ENCODE data around the gene PHACTR1.

The PHACTR1 gene

GRCh38 chr6:13006578-13007300, 290.2 kb downstream of the PHACTR1 start:
- H3K27me3 ChIP-seq (ENCODE audit: control insufficient read depth in 2 of 2, insufficient read depth in 2 of 2, low read length in 2 of 2) = peaks cover under 1 to 8% of the 10 kb centered on the region in 2 donors
- H3K4me1 ChIP-seq (ENCODE audit: control insufficient read depth in 2 of 2, insufficient read depth in 2 of 2, low read length in 2 of 2) = no peaks in the 10 kb centered on the region
- no peaks in the 10 kb centered on the region for H3K36me3 ChIP-seq (ENCODE audit: control insufficient read depth in 2 of 2, insufficient read depth in 2 of 2, low read length in 2 of 2)
- no peaks in the 10 kb centered on the region for H3K9me3 ChIP-seq (ENCODE audit: control insufficient read depth in 2 of 2, low read length in 2 of 2)
- no peak overlapping the region for H3K4me3 ChIP-seq (ENCODE audit: low read length in 2 of 2)
- no peak overlapping the region for H3K9ac ChIP-seq (ENCODE audit: low read depth in 1 of 2, low read length in 2 of 2)
- H3K27ac ChIP-seq (ENCODE audit: low read depth in 2 of 2, low read length in 2 of 2) = no peak overlapping the region

GRCh38 chr6:13007744-13008143, 291.2 kb downstream of the PHACTR1 start:
- H3K9ac ChIP-seq (ENCODE audit: low read depth in 1 of 2, low read length in 2 of 2) = no peak overlapping the region
- no peaks in the 10 kb centered on the region for H3K9me3 ChIP-seq (ENCODE audit: control insufficient read depth in 2 of 2, low read length in 2 of 2)
- no peak overlapping the region for H3K27ac ChIP-seq (ENCODE audit: low read depth in 2 of 2, low read length in 2 of 2)
- H3K4me1 ChIP-seq (ENCODE audit: control insufficient read depth in 2 of 2, insufficient read depth in 2 of 2, low read length in 2 of 2) = peaks cover 0 to 2% of the 10 kb centered on the region in 2 donors
- peaks cover 10 to 18% of the 10 kb centered on the region in 2 donors for H3K27me3 ChIP-seq (ENCODE audit: control insufficient read depth in 2 of 2, insufficient read depth in 2 of 2, low read length in 2 of 2)
- H3K4me3 ChIP-seq (ENCODE audit: low read length in 2 of 2) = no peak overlapping the region
- H3K36me3 ChIP-seq (ENCODE audit: control insufficient read depth in 2 of 2, insufficient read depth in 2 of 2, low read length in 2 of 2) = no peaks in the 10 kb centered on the region

- no peaks in the 10 kb centered on the region for H3K36me3 ChIP-seq (ENCODE audit: control insufficient read depth in 2 of 2, insufficient read depth in 2 of 2, low read length in 2 of 2)
- H3K4me1 ChIP-seq (ENCODE audit: control insufficient read depth in 2 of 2, insufficient read depth in 2 of 2, low read length in 2 of 2) = peaks cover 3 to 7% of the 10 kb centered on the region in 2 donors
- H3K27ac ChIP-seq (ENCODE audit: low read depth in 2 of 2, low read length in 2 of 2) = no peak overlapping the region
- H3K9ac ChIP-seq (ENCODE audit: low read depth in 1 of 2, low read length in 2 of 2) = no peak overlapping the region
- H3K9me3 ChIP-seq (ENCODE audit: control insufficient read depth in 2 of 2, low read length in 2 of 2) = no peaks in the 10 kb centered on the region
- no peak overlapping the region for H3K4me3 ChIP-seq (ENCODE audit: low read length in 2 of 2)
- H3K27me3 ChIP-seq (ENCODE audit: control insufficient read depth in 2 of 2, insufficient read depth in 2 of 2, low read length in 2 of 2) = peaks cover 13 to 26% of the 10 kb centered on the region in 2 donors
Observed at GRCh38 chr6:13009031-13009430, 292.5 kb downstream of the PHACTR1 start.

GRCh38 chr6:13009461-13009860, 292.9 kb downstream of the PHACTR1 start:
- Histone ChIP-seq H3K36me3 (ENCODE audit: control insufficient read depth in 2 of 2, insufficient read depth in 2 of 2, low read length in 2 of 2) (no peaks in the 10 kb centered on the region), H3K9ac (ENCODE audit: low read depth in 1 of 2, low read length in 2 of 2) (no peak overlapping the region), H3K4me1 (ENCODE audit: control insufficient read depth in 2 of 2, insufficient read depth in 2 of 2, low read length in 2 of 2) (peaks cover 3 to 7% of the 10 kb centered on the region in 2 donors), H3K4me3 (ENCODE audit: low read length in 2 of 2) (no peak overlapping the region), H3K27me3 (ENCODE audit: control insufficient read depth in 2 of 2, insufficient read depth in 2 of 2, low read length in 2 of 2) (peaks cover 13 to 28% of the 10 kb centered on the region in 2 donors), H3K9me3 (ENCODE audit: control insufficient read depth in 2 of 2, low read length in 2 of 2) (no peaks in the 10 kb centered on the region), H3K27ac (ENCODE audit: low read depth in 2 of 2, low read length in 2 of 2) (no peak overlapping the region)

- Histone ChIP-seq H3K4me1 (ENCODE audit: control insufficient read depth in 2 of 2, insufficient read depth in 2 of 2, low read length in 2 of 2) (peaks cover 3 to 7% of the 10 kb centered on the region in 2 donors), H3K9ac (ENCODE audit: low read depth in 1 of 2, low read length in 2 of 2) (no peak overlapping the region), H3K4me3 (ENCODE audit: low read length in 2 of 2) (no peak overlapping the region), H3K9me3 (ENCODE audit: control insufficient read depth in 2 of 2, low read length in 2 of 2) (no peaks in the 10 kb centered on the region), H3K27ac (ENCODE audit: low read depth in 2 of 2, low read length in 2 of 2) (no peak overlapping the region), H3K36me3 (ENCODE audit: control insufficient read depth in 2 of 2, insufficient read depth in 2 of 2, low read length in 2 of 2) (no peaks in the 10 kb centered on the region), H3K27me3 (ENCODE audit: control insufficient read depth in 2 of 2, insufficient read depth in 2 of 2, low read length in 2 of 2) (peaks cover 13 to 43% of the 10 kb centered on the region in 2 donors)
Observed at GRCh38 chr6:13011612-13012146, 295.1 kb downstream of the PHACTR1 start.

GRCh38 chr6:13012296-13012695, 295.7 kb downstream of the PHACTR1 start:
- H3K27me3 ChIP-seq (ENCODE audit: control insufficient read depth in 2 of 2, insufficient read depth in 2 of 2, low read length in 2 of 2) = peaks cover 13 to 43% of the 10 kb centered on the region in 2 donors
- no peak overlapping the region for H3K9ac ChIP-seq (ENCODE audit: low read depth in 1 of 2, low read length in 2 of 2)
- H3K36me3 ChIP-seq (ENCODE audit: control insufficient read depth in 2 of 2, insufficient read depth in 2 of 2, low read length in 2 of 2) = no peaks in the 10 kb centered on the region
- H3K9me3 ChIP-seq (ENCODE audit: control insufficient read depth in 2 of 2, low read length in 2 of 2) = no peaks in the 10 kb centered on the region
- no peak overlapping the region for H3K4me3 ChIP-seq (ENCODE audit: low read length in 2 of 2)
- H3K4me1 ChIP-seq (ENCODE audit: control insufficient read depth in 2 of 2, insufficient read depth in 2 of 2, low read length in 2 of 2) = peaks cover 3 to 7% of the 10 kb centered on the region in 2 donors
- H3K27ac ChIP-seq (ENCODE audit: low read depth in 2 of 2, low read length in 2 of 2) = no peak overlapping the region

- H3K27ac ChIP-seq (ENCODE audit: low read depth in 2 of 2, low read length in 2 of 2) = no peak overlapping the region
- H3K9ac ChIP-seq (ENCODE audit: low read depth in 1 of 2, low read length in 2 of 2) = no peak overlapping the region
- H3K4me3 ChIP-seq (ENCODE audit: low read length in 2 of 2) = peak overlapping the region; percentile 43 to 60
- H3K36me3 ChIP-seq (ENCODE audit: control insufficient read depth in 2 of 2, insufficient read depth in 2 of 2, low read length in 2 of 2) = no peaks in the 10 kb centered on the region
- H3K27me3 ChIP-seq (ENCODE audit: control insufficient read depth in 2 of 2, insufficient read depth in 2 of 2, low read length in 2 of 2) = peaks cover 13 to 43% of the 10 kb centered on the region in 2 donors
- H3K4me1 ChIP-seq (ENCODE audit: control insufficient read depth in 2 of 2, insufficient read depth in 2 of 2, low read length in 2 of 2) = peaks cover 3 to 7% of the 10 kb centered on the region in 2 donors
- H3K9me3 ChIP-seq (ENCODE audit: control insufficient read depth in 2 of 2, low read length in 2 of 2) = no peaks in the 10 kb centered on the region
Observed at GRCh38 chr6:13012977-13013680, 296.6 kb downstream of the PHACTR1 start.

- peak overlapping the region; percentile 43 to 60 for H3K4me3 ChIP-seq (ENCODE audit: low read length in 2 of 2)
- no peaks in the 10 kb centered on the region for H3K36me3 ChIP-seq (ENCODE audit: control insufficient read depth in 2 of 2, insufficient read depth in 2 of 2, low read length in 2 of 2)
- peaks cover 3 to 7% of the 10 kb centered on the region in 2 donors for H3K4me1 ChIP-seq (ENCODE audit: control insufficient read depth in 2 of 2, insufficient read depth in 2 of 2, low read length in 2 of 2)
- no peak overlapping the region for H3K9ac ChIP-seq (ENCODE audit: low read depth in 1 of 2, low read length in 2 of 2)
- no peaks in the 10 kb centered on the region for H3K9me3 ChIP-seq (ENCODE audit: control insufficient read depth in 2 of 2, low read length in 2 of 2)
- H3K27ac ChIP-seq (ENCODE audit: low read depth in 2 of 2, low read length in 2 of 2) = no peak overlapping the region
- H3K27me3 ChIP-seq (ENCODE audit: control insufficient read depth in 2 of 2, insufficient read depth in 2 of 2, low read length in 2 of 2) = peaks cover 13 to 43% of the 10 kb centered on the region in 2 donors
Observed at GRCh38 chr6:13013681-13014503, 297.3 kb downstream of the PHACTR1 start.

- Histone ChIP-seq H3K9ac (ENCODE audit: low read depth in 1 of 2, low read length in 2 of 2) (no peak overlapping the region), H3K9me3 (ENCODE audit: control insufficient read depth in 2 of 2, low read length in 2 of 2) (no peaks in the 10 kb centered on the region), H3K4me3 (ENCODE audit: low read length in 2 of 2) (peak overlapping the region in 1 of 2 donors; percentile 16), H3K27me3 (ENCODE audit: control insufficient read depth in 2 of 2, insufficient read depth in 2 of 2, low read length in 2 of 2) (peaks cover 13 to 43% of the 10 kb centered on the region in 2 donors), H3K4me1 (ENCODE audit: control insufficient read depth in 2 of 2, insufficient read depth in 2 of 2, low read length in 2 of 2) (peaks cover 3 to 7% of the 10 kb centered on the region in 2 donors), H3K36me3 (ENCODE audit: control insufficient read depth in 2 of 2, insufficient read depth in 2 of 2, low read length in 2 of 2) (no peaks in the 10 kb centered on the region), H3K27ac (ENCODE audit: low read depth in 2 of 2, low read length in 2 of 2) (no peak overlapping the region)
Observed at GRCh38 chr6:13014504-13015378, 298.2 kb downstream of the PHACTR1 start.
